Measurements from ENCODE around the gene PNLIP.

Gene PNLIP

GRCh38 chr10:116574797-116575196 is 29.1 kb downstream of the PNLIP start:
- DNase-seq (ENCODE audit: low read depth) = no peak

- DNase-seq (ENCODE audit: low read depth) = no peak
Observed at GRCh38 chr10:116587878-116588591, 42.3 kb downstream of the PNLIP start.

GRCh38 chr10:116588995-116589394 is 43.3 kb downstream of the PNLIP start:
- DNase-seq (ENCODE audit: low read depth) = no peak

GRCh38 chr10:116589926-116590325 is 44.2 kb downstream of the PNLIP start:
- no peak for DNase-seq (ENCODE audit: low read depth)

GRCh38 chr10:116590590-116591444 is 45.1 kb downstream of the PNLIP start, which contains the start of gene PNLIPRP1:
Gene PNLIPRP1 (plus strand): TSS chr10:116590959. CDS start chr10:116591130, 171 bp downstream.
- DNase-seq (ENCODE audit: low read depth) = no peak

GRCh38 chr10:116593139-116593740 is 47.5 kb downstream of the PNLIP start:
- DNase-seq (ENCODE audit: low read depth) = no peak

GRCh38 chr10:116594525-116595035 is 48.8 kb downstream of the PNLIP start:
- no peak for DNase-seq (ENCODE audit: low read depth)

GRCh38 chr10:116596062-116596461 is 50.3 kb downstream of the PNLIP start:
- no peak for DNase-seq (ENCODE audit: low read depth)

- DNase-seq (ENCODE audit: low read depth) = no peak
Observed at GRCh38 chr10:116597543-116597942, 51.8 kb downstream of the PNLIP start.

GRCh38 chr10:116598329-116598728 is 52.6 kb downstream of the PNLIP start:
- DNase-seq (ENCODE audit: low read depth) = no peak

- DNase-seq (ENCODE audit: low read depth) = no peak
Observed at GRCh38 chr10:116599991-116600390, 54.3 kb downstream of the PNLIP start.

GRCh38 chr10:116602648-116603400 is 57.1 kb downstream of the PNLIP start:
- no peak for DNase-seq (ENCODE audit: low read depth)

- no peak for DNase-seq (ENCODE audit: low read depth)
Observed at GRCh38 chr10:116606061-116606483, 60.3 kb downstream of the PNLIP start.

GRCh38 chr10:116607336-116607735 is 61.6 kb downstream of the PNLIP start:
- no peak for DNase-seq (ENCODE audit: low read depth)

GRCh38 chr10:116608686-116609594 is 63.2 kb downstream of the PNLIP start:
- DNase-seq (ENCODE audit: low read depth) = no peak

- no peak for DNase-seq (ENCODE audit: low read depth)
Observed at GRCh38 chr10:116610443-116611152, 64.9 kb downstream of the PNLIP start.

- no peak for DNase-seq (ENCODE audit: low read depth)
Observed at GRCh38 chr10:116611153-116611545, 65.4 kb downstream of the PNLIP start.

GRCh38 chr10:116612107-116612769 is 66.5 kb downstream of the PNLIP start:
- DNase-seq (ENCODE audit: low read depth) = no peak

GRCh38 chr10:116613471-116613870 is 67.7 kb downstream of the PNLIP start:
- no peak for DNase-seq (ENCODE audit: low read depth)
